ENCODE results near the gene FAM181A.

The FAM181A gene

DNA sequence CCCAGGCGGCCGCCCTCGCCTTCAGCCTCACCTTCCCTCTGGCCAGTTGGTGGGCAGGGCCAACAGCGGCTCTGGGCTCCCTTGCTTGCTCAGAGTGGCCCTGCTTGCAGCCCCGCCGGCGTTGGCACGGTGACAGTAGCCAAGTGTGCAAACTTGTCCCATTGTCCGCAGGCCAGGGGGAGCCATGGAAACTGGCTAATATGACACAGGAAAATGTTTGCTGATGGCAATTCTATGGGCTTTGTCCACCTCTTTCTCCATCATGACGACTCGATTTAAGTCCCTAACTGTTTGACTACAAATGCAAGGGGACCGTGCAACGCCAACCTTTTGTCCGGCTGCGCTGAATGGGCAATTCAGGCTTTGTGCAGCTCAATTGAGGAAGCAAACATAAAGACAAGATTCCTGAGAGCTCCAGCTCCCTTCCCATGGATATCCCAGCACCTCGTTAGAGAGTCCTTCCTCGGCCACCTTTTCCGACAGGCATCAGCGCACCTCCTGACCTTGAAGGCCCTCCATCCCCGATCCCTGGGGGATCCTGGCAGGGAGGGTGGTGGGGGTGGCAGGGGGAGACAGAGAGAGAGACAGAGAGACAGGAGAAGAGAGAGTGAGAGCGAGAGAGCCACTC lies 785 bp upstream of the FAM181A start:
- DNase-seq (ENCODE audit: low read depth, low spot score) = no peak
- POLR2A ChIA-PET = no interaction called here
- TF ChIP-seq, protein P1, sequence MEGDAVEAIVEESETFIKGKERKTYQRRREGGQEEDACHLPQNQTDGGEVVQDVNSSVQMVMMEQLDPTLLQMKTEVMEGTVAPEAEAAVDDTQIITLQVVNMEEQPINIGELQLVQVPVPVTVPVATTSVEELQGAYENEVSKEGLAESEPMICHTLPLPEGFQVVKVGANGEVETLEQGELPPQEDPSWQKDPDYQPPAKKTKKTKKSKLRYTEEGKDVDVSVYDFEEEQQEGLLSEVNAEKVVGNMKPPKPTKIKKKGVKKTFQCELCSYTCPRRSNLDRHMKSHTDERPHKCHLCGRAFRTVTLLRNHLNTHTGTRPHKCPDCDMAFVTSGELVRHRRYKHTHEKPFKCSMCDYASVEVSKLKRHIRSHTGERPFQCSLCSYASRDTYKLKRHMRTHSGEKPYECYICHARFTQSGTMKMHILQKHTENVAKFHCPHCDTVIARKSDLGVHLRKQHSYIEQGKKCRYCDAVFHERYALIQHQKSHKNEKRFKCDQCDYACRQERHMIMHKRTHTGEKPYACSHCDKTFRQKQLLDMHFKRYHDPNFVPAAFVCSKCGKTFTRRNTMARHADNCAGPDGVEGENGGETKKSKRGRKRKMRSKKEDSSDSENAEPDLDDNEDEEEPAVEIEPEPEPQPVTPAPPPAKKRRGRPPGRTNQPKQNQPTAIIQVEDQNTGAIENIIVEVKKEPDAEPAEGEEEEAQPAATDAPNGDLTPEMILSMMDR (IDR thresholded peaks at IDR 0.05; ENCODE audit: insufficient read depth, low read length, missing control alignments) = no peak
- no peak overlapping the region for H3K4me3 ChIP-seq (ENCODE audit: low read depth, low read length)
- CTCF ChIA-PET = interaction anchor here (6.1 kb wide), 1 partner anchor 14 kb away, joined by 42 read pairs; no protein-coding TSS in a partner anchor

DNA sequence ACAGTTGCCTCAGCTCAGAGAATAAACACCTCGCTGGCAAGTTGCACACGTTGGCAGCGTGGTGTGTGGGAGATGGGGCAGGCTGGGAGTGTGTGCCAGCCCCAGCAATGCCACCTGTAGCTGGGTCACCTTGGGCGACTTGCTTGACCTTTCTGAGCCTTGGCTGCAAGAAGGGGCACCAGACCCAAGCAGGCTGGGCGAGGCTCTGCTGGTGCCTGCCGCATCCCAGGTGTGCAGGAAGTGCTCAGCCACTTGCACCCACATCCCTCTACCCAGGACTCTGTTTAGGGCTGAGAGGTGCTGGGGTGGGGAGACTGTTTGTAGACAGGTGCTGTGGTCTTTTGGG lies 629 bp downstream of the FAM181A start:
- TF ChIP-seq, protein P1 (IDR thresholded peaks at IDR 0.05; ENCODE audit: insufficient read depth, low read length, missing control alignments) = no peak
- ChIA-PET POLR2A (no interaction called here), CTCF (interaction anchor here (6.1 kb wide), 1 partner anchor 13 kb away, joined by 42 read pairs; no protein-coding TSS in a partner anchor)

DNA sequence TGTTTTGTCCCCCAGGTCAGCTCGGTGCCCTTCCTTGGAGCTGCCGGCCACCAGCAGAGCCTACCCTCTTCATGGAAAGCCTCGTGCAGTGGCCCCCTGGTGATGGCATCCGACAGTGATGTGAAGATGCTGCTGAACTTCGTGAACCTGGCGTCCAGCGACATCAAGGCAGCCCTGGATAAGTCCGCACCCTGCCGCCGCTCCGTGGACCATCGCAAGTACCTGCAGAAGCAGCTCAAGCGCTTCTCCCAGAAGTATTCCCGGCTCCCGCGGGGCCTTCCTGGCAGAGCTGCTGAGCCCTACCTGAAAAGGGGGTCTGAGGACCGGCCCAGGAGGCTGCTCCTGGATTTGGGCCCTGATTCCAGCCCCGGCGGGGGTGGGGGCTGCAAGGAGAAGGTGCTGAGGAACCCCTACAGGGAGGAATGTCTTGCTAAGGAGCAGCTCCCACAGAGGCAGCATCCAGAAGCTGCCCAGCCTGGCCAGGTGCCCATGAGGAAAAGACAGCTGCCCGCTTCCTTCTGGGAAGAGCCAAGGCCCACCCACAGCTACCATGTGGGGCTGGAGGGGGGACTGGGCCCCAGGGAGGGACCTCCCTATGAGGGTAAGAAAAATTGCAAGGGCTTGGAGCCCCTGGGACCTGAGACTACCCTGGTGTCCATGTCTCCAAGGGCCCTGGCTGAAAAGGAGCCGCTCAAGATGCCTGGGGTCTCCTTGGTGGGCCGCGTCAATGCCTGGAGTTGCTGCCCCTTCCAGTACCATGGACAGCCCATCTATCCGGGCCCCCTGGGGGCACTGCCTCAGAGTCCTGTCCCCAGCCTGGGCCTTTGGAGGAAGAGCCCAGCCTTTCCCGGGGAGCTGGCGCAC lies 1.3 kb downstream of the FAM181A start:
- CTCF ChIA-PET = interaction anchor here (6.1 kb wide), 1 partner anchor 12 kb away, joined by 42 read pairs; no protein-coding TSS in a partner anchor
- DNase-seq (ENCODE audit: low read depth, low spot score) = no peak
- H3K4me3 ChIP-seq (ENCODE audit: low read depth, low read length) = no peak overlapping the region
- POLR2A ChIA-PET = interaction anchor here (0.6 kb wide), 1 partner anchor 1127 kb away, joined by 3 read pairs; no protein-coding TSS in a partner anchor
- TF ChIP-seq, protein P1 (IDR thresholded peaks at IDR 0.05; ENCODE audit: insufficient read depth, low read length, missing control alignments) = no peak

More for the DNA sequence above, 629 bp downstream of the FAM181A start:
- DNase-seq (ENCODE audit: low read depth, low spot score) = no peak
- no peak overlapping the region for H3K4me3 ChIP-seq (ENCODE audit: low read depth, low read length)

GRCh38 chr14:93929048-93929535 lies 1.9 kb downstream of the FAM181A start:
- H3K4me3 ChIP-seq (ENCODE audit: low read depth, low read length) = no peak overlapping the region
- ChIA-PET CTCF (interaction anchor here (6.1 kb wide), 1 partner anchor 11 kb away, joined by 42 read pairs; no protein-coding TSS in a partner anchor), POLR2A (no interaction called here)
- no peak for DNase-seq (ENCODE audit: low read depth, low spot score)
- TF ChIP-seq, protein P1 (IDR thresholded peaks at IDR 0.05; ENCODE audit: insufficient read depth, low read length, missing control alignments) = no peak

- no peak for DNase-seq (ENCODE audit: low read depth, low spot score)
- H3K4me3 ChIP-seq (ENCODE audit: low read depth, low read length) = no peak overlapping the region
- TF ChIP-seq, protein P1 (IDR thresholded peaks at IDR 0.05; ENCODE audit: insufficient read depth, low read length, missing control alignments) = no peak
- CTCF ChIA-PET = interaction anchor here (6.1 kb wide), 1 partner anchor 11 kb away, joined by 42 read pairs; no protein-coding TSS in a partner anchor
- POLR2A ChIA-PET = no interaction called here
Measured at GRCh38 chr14:93929657-93930056, 2.5 kb downstream of the FAM181A start.

Data from AG04449 (cell line).